Anterior cingulate cortex (tissue), 58 donors: ENCODE data around the gene ARL4D.
"Not testable (repeated sequence)": the region's sequence is repeated elsewhere in the genome, so short reads cannot be mapped to it uniquely, and the experiment has no call there.

Experiments
- DNase-seq, 58 donors: peaks; one replicate each; lab custom pipeline; 2025; lab: John Stamatoyannopoulos, UW

The ARL4D gene

GRCh38 chr17:43392397-43392796 lies 6.4 kb upstream of the ARL4D start:
- no peak for DNase-seq

- DNase-seq, result peak in 55 of 58 donors; percentile 32 to 96 (median 81)
Observed at GRCh38 chr17:43393944-43394482, 4.8 kb upstream of the ARL4D start.

GRCh38 chr17:43394696-43395095 lies 4.1 kb upstream of the ARL4D start:
- DNase-seq, result not testable (repeated sequence)

GRCh38 chr17:43395165-43395564 lies 3.6 kb upstream of the ARL4D start:
- DNase-seq, result no peak

- DNase-seq, result no peak
Observed at GRCh38 chr17:43396491-43397060, 2.2 kb upstream of the ARL4D start.

- no peak for DNase-seq
Observed at GRCh38 chr17:43399839-43400328, 1.1 kb downstream of the ARL4D start.

GRCh38 chr17:43400943-43401717 lies 2.3 kb downstream of the ARL4D start:
- peak in 5 of 58 donors; percentile 13 to 44 (median 17) for DNase-seq

GRCh38 chr17:43402078-43402477 lies 3.3 kb downstream of the ARL4D start:
- no peak for DNase-seq

- no peak for DNase-seq
Observed at GRCh38 chr17:43402567-43402966, 3.8 kb downstream of the ARL4D start.

- no peak for DNase-seq
Observed at GRCh38 chr17:43403846-43404245, 5.1 kb downstream of the ARL4D start.

GRCh38 chr17:43405861-43406260 lies 7.1 kb downstream of the ARL4D start:
- no peak for DNase-seq

- DNase-seq, result peak in 43 of 58 donors; percentile 8 to 87 (median 48)
Observed at GRCh38 chr17:43406676-43407645, 8.2 kb downstream of the ARL4D start.

GRCh38 chr17:43409131-43409530 lies 10.3 kb downstream of the ARL4D start:
- no peak for DNase-seq

- DNase-seq, result no peak
Observed at GRCh38 chr17:43410557-43411368, 12.0 kb downstream of the ARL4D start.

- no peak for DNase-seq
Observed at GRCh38 chr17:43411369-43411677, 12.5 kb downstream of the ARL4D start.

- no peak for DNase-seq
Observed at GRCh38 chr17:43411749-43412148, 13.0 kb downstream of the ARL4D start.

GRCh38 chr17:43412166-43412565 lies 13.4 kb downstream of the ARL4D start:
- DNase-seq, result no peak

GRCh38 chr17:43416998-43417890 lies 18.5 kb downstream of the ARL4D start:
- DNase-seq, result peak in 50 of 58 donors; percentile 5 to 90 (median 57)
